ENCODE measurements around the gene GAREM2. TPM values are rescaled to one million over a fixed set of nuclear protein-coding genes. Genes with fewer than 3 reads are reported as not detected.

GAREM2 gene
- total RNA-seq, 2 donors from 2014 or later = 1.6 TPM

GRCh38 chr2:26173776-26174482 is 1.0 kb downstream of the GAREM2 start:
- DNase-seq (no peak), ATAC-seq (no peak)
- Histone ChIP-seq H3K27me3 (peaks cover 0 to 20% of the 10 kb centered on the region in 2 donors), H3K4me1 (peaks cover 19% of the 10 kb centered on the region), H3K27ac (no peak overlapping the region), H3K4me3 (no peak overlapping the region), H3K9me3 (no peaks in the 10 kb centered on the region), H3K36me3 (replicated peaks in 1 of 2; ENCODE audit: insufficient read depth in 1 of 2, low read depth in 2 of 2) (no peaks in the 10 kb centered on the region)
- intact Hi-C loops (cut with DNase I) = no loop called here
- WGBS, 2 donors = 25 to 41% methylated on average over 36 to 41 of the region's 46 CpGs
- TF ChIP-seq CTCF (IDR thresholded peaks at IDR 0.05) (no peak), POLR2A (IDR thresholded peaks at IDR 0.05) (no peak)

GRCh38 chr2:26174691-26175465 is 2.0 kb downstream of the GAREM2 start:
- 73 to 74% methylated on average over 8 to 10 of the region's 10 CpGs for WGBS, 2 donors
- Histone ChIP-seq H3K27ac (no peak overlapping the region), H3K4me3 (no peak overlapping the region), H3K4me1 (peaks cover 26% of the 10 kb centered on the region), H3K9me3 (no peaks in the 10 kb centered on the region), H3K36me3 (replicated peaks in 1 of 2; ENCODE audit: insufficient read depth in 1 of 2, low read depth in 2 of 2) (no peaks in the 10 kb centered on the region), H3K27me3 (peaks cover 0 to 20% of the 10 kb centered on the region in 2 donors)
- DNase-seq (no peak), ATAC-seq (no peak)
- TF ChIP-seq POLR2A (IDR thresholded peaks at IDR 0.05) (no peak), CTCF (IDR thresholded peaks at IDR 0.05) (no peak)
- intact Hi-C loops (cut with DNase I) = no loop called here

GRCh38 chr2:26175466-26176278 is 2.8 kb downstream of the GAREM2 start:
- ATAC-seq = no peak
- peaks cover 0 to 20% of the 10 kb centered on the region in 2 donors for H3K27me3 ChIP-seq
- no peaks in the 10 kb centered on the region for H3K36me3 ChIP-seq (replicated peaks in 1 of 2; ENCODE audit: insufficient read depth in 1 of 2, low read depth in 2 of 2)
- 61 to 75% methylated on average over 12 to 14 of the region's 15 CpGs for WGBS, 2 donors
- H3K4me3 ChIP-seq = no peak overlapping the region
- H3K27ac ChIP-seq = no peak overlapping the region
- H3K4me1 ChIP-seq = peaks cover 26% of the 10 kb centered on the region
- no peaks in the 10 kb centered on the region for H3K9me3 ChIP-seq
- no peak for TF ChIP-seq POLR2A (IDR thresholded peaks at IDR 0.05)
- no peak for TF ChIP-seq CTCF (IDR thresholded peaks at IDR 0.05)
- intact Hi-C loops (cut with DNase I) = no loop called here
- DNase-seq = no peak

GRCh38 chr2:26176279-26176615 is 3.4 kb downstream of the GAREM2 start:
- TF ChIP-seq POLR2A (IDR thresholded peaks at IDR 0.05) (no peak), CTCF (IDR thresholded peaks at IDR 0.05) (no peak)
- intact Hi-C loops (cut with DNase I) = no loop called here
- WGBS, 2 donors = 81 to 83% methylated on average over 8 to 11 of the region's 11 CpGs
- no peak for ATAC-seq
- no peak for DNase-seq
- Histone ChIP-seq H3K9me3 (no peaks in the 10 kb centered on the region), H3K4me3 (no peak overlapping the region), H3K27me3 (peaks cover 0 to 20% of the 10 kb centered on the region in 2 donors), H3K36me3 (replicated peaks in 1 of 2; ENCODE audit: insufficient read depth in 1 of 2, low read depth in 2 of 2) (no peaks in the 10 kb centered on the region), H3K27ac (no peak overlapping the region), H3K4me1 (peaks cover 26% of the 10 kb centered on the region)
